ENCODE measurements around the gene EML1. TPM values are rescaled to one million over a fixed set of nuclear protein-coding genes. Genes with fewer than 3 reads are reported as not detected.

EML1 gene
- polyA plus RNA-seq, 12 donors, result 31.6 to 53.3 (median 45.0) TPM; not detected in 1

- no peak for DNase-seq
Measured at GRCh38 chr14:99892406-99892805, 99.2 kb downstream of the EML1 start.

- DNase-seq, result no peak
Measured at GRCh38 chr14:99896361-99896760, 103.1 kb downstream of the EML1 start.

GRCh38 chr14:99899578-99900178 is 106.5 kb downstream of the EML1 start:
- DNase-seq, result no peak

GRCh38 chr14:99902925-99903324 is 109.7 kb downstream of the EML1 start:
- DNase-seq, result no peak

GRCh38 chr14:99904506-99904905 is 111.3 kb downstream of the EML1 start:
- no peak for DNase-seq

GRCh38 chr14:99905121-99905520 is 111.9 kb downstream of the EML1 start:
- no peak for DNase-seq

GRCh38 chr14:99907761-99908652 is 114.8 kb downstream of the EML1 start:
- no peak for DNase-seq

GRCh38 chr14:99908653-99909250 is 115.5 kb downstream of the EML1 start:
- no peak for DNase-seq

- DNase-seq, result no peak
Measured at GRCh38 chr14:99909513-99910064, 116.4 kb downstream of the EML1 start.

- DNase-seq, result no peak
Measured at GRCh38 chr14:99910337-99911309, 117.4 kb downstream of the EML1 start.

GRCh38 chr14:99915305-99916090 is 122.3 kb downstream of the EML1 start:
- DNase-seq, result no peak

- no peak for DNase-seq
Measured at GRCh38 chr14:99916091-99916383, 122.8 kb downstream of the EML1 start.

GRCh38 chr14:99918781-99919180 is 125.6 kb downstream of the EML1 start:
- DNase-seq, result no peak

- no peak for DNase-seq
Measured at GRCh38 chr14:99921425-99921824, 128.2 kb downstream of the EML1 start.

- DNase-seq, result no peak
Measured at GRCh38 chr14:99924379-99924778, 131.2 kb downstream of the EML1 start.

- no peak for DNase-seq
Measured at GRCh38 chr14:99925471-99925870, 132.3 kb downstream of the EML1 start.

- no peak for DNase-seq
Measured at GRCh38 chr14:99928963-99929362, 135.8 kb downstream of the EML1 start.

GRCh38 chr14:99929601-99930000 is 136.4 kb downstream of the EML1 start:
- DNase-seq, result no peak

GRCh38 chr14:99930420-99931274 is 137.4 kb downstream of the EML1 start:
- DNase-seq, result no peak

GRCh38 chr14:99931308-99931707 is 138.1 kb downstream of the EML1 start:
- no peak for DNase-seq

Measured in muscle of arm (tissue), 12 donors.